GM21390 (cell line): ENCODE measurements around the gene PRDX5.

Source experiments
- ATAC-seq: cut with Tn5 transposase; IDR thresholded peaks from one replicate; pipeline ENCODE4 v1.9.1; 2021; ENCODE audit not compliant: unreplicated experiment

PRDX5 gene

DNA sequence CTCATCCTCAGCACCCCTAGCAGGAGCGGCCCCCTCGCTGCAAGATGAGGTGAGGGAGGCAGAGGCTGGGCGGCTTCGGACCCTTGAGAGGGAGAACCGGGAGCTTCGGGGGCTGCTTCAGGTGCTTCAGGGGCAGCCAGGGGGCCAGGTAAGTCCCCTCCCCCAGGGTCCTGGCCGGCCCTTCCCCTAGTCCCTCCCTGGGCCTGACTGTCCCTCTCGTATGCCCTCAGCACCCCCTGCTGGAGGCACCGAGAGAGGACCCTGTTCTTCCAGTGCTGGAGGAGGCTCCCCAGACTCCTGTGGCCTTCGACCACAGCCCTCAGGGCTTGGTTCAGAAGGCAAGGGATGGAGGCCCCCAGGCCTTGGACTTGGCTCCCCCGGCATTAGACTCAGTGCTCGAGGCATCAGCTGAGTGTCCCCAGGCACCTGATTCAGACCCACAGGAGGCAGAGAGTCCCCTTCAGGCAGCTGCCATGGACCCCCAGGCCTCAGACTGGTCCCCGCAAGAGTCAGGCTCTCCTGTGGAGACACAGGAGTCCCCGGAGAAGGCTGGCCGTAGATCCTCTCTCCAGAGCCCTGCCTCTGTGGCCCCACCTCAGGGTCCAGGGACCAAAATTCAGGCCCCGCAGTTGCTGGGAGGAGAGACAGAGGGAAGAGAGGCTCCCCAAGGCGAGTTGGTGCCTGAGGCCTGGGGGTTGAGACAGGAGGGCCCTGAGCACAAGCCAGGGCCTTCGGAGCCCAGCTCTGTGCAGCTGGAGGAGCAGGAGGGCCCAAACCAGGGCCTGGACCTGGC lies 26.0 kb downstream of the PRDX5 start:
- no peak for ATAC-seq

DNA sequence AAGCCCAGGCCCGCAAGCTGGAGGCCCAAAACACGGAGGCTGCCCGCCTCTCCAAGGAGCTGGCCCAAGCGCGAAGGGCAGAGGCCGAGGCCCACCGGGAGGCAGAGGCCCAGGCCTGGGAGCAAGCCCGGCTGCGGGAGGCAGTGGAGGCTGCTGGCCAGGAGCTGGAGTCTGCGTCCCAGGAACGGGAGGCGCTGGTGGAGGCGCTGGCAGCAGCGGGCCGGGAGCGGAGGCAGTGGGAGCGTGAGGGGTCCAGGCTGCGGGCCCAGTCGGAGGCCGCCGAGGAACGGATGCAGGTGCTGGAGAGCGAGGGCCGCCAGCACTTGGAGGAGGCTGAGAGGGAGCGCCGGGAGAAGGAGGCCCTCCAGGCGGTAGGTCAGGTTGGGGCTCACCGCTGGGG lies 26.9 kb downstream of the PRDX5 start:
- no peak for ATAC-seq

DNA sequence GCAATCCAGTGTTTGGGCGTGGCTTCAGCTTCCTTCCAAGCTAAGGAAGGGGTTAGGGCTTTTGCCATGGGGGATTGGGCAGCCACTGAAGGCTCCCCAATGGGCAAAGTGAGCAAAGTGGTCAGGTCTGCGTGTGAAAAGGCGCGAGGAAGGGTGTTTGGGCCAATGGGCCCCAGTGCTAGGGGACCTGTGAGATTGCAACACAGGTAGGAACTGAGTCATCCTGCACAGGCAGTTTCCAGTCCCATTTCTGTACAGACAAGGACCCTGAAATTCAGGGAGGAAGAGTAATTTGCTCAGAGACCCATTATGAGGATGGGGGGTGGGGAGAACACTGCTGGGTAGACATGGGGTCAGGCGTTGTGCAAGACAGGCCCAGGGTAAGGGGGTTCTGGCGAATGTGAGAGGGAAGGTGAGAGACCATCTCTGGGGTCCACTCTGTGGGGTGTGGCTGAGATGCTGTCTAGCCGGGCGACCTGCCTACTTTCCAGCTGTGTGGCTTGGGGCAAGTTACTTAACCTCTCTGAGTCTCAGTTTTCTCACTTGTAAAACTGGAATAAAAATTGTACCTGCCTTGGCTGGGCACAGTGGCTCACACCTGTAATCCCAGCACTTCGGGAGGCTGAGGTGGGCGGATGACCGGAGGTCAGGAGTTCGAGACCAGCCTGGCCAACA lies 29.4 kb downstream of the PRDX5 start:
- no peak for ATAC-seq

DNA sequence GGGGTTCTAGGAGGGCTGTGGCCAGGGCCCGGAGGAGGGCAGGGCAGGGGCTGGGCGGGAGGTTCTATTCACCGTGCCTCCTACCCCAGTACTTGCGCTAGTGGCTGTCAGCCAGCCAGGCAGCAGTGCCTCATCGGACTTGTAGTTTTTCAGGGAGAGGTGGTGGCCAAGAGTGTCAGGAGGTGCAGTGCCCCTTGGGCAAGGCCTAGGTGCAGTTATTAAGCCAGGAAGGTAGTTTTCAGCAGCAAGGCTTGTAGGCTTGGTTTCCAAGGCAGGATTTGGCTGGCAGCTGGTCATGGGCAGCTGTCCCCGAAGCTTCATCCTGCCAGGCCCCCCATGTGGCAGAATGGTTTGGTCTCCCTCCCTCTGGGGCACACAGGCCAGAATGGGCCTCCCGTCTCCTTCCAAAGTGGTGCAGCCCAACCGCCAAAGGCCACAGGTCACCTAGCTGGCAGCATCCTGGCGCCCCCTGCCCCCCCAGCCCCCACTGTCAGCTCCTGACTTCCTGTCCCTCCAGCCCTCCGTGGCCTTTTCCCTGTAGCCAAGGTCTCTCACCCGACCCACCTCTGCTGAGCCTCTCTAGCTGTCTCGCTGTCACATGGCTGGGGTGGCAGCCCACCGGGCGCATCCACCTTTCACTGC lies 30.6 kb downstream of the PRDX5 start:
- no peak for ATAC-seq

DNA sequence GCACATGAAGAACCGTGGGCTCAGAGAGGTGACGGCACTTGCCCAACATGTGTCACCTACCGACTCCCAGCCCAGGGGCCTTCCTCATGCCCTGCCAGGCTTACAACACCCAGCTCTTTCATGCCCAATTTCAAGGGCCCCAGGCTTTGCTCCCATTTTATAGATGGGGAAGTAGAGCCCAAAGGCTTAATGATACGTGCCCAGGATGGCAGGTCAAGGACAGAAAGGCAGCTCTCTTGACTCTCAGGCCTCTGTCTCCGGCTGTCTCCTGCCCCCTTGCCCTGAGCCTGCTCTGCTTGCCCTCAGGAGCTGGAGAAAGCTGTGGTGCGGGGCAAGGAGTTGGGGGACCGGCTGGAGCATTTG lies 31.1 kb downstream of the PRDX5 start:
- ATAC-seq: no peak

DNA sequence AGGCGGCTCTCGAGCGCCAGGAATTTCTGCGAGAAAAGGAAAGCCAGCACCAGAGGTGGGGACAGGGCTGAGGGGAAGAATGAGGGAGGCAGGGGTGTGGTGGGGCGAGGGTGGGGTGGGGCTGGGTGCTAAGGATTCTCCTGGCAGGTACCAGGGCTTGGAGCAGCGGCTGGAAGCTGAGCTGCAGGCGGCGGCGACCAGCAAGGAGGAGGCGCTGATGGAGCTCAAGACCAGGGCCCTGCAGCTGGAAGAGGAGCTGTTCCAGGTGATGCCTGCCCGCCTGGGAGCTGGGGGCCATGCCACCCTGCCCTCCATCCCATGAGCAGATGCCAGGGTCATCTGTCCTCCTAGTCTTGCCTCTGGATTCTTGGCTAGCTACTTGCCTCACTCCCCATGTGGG lies 31.5 kb downstream of the PRDX5 start:
- ATAC-seq: no peak

DNA sequence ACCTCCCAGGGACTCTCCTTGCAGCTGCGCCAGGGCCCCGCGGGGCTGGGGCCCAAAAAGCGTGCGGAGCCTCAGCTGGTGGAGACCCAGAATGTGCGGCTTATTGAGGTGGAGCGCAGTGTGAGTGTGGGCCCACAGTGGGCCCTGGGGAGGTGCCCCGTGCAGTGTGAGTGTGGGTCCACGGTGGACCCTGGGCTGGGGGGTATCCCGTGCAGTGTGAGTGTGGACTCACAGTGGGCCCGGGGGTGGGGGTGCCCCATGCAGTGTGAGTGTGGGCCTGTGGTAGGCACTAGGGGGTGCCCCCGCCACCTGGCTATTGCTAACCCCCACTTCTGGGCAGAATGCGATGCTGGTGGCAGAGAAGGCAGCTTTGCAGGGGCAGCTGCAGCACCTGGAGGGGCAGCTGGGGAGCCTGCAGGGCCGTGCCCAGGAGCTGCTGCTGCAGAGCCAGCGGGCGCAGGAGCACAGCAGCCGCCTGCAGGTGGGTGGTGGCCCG lies 33.3 kb downstream of the PRDX5 start:
- no peak for ATAC-seq

DNA sequence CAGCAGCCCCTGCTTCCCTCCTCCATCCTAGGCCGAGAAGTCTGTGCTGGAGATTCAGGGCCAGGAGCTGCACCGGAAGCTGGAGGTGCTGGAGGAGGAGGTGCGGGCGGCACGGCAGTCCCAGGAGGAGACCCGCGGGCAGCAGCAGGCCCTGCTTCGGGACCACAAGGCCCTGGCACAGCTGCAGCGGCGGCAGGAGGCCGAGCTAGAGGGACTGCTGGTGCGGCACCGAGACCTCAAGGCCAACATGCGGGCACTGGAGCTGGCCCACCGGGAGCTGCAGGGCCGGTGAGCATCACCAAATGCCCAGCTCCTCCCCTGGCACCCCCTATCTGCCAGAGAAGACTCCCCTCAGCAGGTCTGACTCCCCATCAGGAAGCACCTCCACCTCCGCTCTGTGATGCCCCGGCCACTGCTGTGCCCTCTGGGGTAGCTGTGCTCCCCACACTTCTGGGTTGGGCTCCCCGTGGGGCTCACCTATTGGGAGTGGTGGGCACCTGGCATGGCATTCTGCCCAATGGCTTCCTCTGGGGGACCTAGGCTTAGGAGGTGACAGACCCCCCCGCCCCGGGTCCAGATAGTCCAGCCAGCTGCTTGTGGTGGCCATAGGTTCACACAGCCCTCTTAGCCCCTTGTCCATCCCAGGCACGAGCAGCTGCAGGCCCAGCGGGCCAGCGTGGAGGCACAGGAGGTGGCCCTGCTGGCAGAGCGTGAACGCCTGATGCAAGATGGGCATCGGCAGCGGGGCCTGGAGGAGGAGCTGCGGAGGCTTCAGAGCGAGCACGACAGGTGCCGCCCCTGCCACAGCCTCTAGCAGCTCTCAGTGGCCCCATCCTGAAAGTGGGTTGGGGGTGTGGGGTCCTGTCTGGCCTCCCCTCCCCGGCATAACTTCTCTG lies 34.4 kb downstream of the PRDX5 start:
- ATAC-seq: no peak

DNA sequence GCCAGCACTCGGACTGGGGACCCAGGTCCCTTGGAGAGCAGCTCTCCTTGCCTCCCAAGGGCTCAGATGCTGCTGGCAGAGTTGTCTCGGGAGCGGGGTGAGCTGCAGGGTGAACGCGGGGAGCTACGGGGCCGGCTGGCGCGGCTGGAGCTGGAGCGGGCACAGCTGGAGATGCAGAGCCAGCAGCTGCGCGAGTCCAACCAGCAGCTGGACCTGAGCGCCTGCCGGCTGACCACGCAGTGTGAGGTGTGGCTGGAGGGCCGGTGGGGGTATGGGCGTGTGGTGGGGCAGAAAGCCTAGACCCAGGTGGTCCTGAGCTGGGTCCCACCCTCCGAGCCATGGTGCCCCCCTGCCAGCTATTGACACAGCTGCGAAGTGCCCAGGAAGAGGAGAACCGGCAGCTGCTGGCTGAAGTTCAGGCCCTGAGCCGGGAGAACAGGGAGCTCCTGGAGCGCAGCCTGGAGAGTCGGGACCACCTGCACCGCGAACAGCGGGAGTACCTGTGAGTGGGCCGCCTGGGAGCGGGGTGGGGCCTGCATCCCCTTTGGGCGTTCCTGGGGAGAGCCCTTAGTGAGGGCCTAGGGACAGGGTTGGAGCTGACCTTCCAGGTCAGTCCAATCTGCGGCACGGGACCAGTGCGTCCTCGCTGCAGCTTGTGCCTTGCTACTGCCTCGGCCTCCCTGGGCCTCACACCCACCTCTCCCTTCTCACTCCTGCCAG lies 35.2 kb downstream of the PRDX5 start:
- no peak for ATAC-seq

DNA sequence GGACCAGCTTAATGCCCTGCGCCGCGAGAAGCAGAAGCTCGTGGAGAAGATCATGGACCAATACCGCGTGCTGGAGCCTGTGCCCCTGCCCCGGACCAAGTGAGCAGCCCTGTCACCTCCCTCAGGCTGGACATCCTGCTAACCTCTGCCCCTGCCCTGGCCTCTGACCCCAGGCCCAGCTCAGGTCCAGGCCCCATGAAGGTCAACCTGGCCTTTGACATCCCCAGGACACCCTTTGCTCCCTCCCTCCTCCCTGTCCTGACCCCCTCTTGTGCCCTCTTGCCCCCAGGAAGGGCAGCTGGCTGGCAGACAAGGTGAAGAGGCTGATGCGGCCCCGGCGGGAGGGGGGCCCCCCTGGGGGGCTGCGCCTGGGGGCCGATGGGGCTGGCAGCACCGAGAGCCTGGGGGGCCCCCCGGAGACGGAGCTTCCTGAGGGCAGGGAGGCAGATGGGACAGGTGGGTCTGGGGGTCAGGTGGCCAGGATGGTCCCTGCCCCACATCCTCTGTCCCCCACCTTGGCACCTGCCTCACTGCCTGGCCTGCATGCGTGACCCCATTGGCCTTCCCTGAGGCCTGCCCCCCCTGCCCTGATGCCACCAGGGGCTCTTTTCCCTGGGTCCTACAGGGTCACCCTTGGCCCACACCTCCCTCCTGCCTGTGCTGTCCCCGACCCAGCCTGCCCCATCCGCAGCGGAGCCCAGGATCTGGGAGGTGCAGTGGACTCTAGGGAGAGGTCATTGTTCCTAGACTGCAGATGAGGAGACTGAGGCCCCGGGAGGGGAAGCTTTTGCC lies 36.0 kb downstream of the PRDX5 start:
- ATAC-seq: no peak

DNA sequence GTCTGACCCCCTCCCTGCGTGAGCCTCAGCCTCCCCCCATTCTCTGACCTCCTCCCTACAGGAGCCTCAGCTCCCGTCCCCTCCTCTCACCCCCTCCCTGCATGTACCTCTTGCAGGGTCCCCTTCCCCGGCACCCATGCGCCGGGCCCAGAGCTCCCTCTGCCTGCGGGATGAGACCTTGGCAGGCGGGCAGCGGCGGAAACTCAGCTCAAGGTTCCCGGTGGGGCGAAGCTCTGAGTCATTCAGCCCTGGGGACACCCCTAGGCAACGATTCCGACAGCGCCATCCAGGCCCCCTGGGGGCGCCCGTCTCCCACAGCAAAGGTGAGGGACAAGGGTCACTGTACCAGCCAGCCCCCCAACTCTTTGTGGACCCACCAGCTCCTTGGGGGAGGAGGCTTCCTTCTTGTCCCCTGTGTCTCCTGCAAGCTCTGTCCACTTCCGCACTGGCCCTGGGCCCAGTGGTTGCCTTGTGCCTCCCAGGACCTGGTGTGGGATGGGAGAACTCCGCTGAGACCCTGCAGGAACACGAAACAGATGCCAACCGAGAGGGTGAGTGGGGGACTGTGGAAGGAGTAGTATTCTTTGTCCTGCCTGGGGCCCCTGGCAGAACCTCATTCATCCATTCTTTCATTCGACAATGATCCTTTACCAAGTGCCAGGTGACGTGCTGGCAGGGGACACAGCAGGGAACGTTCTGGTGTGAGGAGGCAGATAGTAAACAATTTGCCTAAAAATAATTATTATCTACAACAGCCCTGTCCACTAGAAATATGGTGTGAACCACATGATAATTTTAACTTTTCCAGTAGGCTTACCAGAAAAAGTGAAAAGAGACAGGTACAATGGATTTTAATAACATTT lies 37.4 kb downstream of the PRDX5 start:
- ATAC-seq: no peak

DNA sequence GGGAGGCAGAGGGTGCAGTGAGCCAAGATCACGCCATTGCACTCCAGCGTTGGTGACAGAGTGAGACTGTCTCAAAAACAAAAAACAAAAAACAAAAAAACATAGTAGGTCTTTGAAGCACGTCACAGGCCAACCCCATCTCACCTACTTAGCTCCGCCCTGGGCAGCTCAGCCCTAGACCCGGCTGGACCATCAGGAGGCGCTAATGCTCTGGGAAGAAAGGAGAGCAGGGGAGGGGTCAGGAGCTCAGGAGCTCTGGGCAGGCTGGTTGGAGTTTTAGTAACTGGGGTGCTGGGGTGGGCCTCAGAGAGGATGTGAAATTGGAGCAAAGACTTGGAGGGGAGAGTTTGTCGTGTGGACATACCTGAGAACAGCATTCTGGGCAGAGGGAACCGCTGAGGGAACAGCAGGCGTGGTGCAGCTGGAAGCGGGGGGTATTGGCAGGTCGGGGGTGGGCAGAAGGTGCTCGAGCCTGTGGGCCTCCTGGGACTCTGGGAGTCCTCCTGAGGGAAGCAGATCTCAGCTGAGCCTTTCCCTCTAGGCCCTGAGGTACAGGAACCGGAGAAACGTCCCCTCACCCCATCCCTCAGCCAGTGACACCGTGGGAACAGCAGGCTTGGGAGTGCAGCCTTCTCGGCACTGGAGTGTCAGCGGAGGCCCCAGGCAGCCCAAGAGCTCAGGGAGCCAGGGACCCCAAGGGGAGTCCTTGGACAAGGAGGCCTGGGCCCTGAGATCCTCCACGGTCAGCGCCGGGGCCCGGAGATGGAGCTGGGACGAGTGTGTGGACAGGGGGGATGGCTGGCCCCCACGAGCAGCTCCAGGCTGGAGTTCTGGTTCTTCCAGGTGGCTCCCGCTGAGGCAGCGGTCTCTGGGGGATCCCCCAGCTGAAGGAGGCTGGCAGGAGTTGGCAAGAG lies 38.8 kb downstream of the PRDX5 start:
- no peak for ATAC-seq

DNA sequence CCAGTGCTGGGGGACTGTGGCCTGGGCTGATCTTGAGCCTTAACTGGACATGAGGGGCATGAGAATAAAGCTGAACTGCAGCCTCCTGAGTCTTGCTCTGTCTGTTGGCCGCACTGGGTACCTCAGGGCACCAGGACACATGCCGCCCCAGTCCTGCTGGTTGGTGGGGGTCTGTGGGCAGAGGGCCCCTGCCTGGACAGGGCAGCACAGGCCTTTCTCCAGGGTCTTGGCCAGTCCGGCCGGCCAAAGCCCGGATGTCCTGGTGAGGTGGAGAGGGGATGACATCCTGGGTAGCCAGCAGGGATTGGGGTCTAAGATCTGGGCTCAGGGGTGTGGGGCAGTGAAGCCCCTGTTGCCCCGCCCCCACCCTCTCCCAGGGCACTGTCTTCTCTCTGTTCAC lies 39.5 kb downstream of the PRDX5 start:
- no peak for ATAC-seq

DNA sequence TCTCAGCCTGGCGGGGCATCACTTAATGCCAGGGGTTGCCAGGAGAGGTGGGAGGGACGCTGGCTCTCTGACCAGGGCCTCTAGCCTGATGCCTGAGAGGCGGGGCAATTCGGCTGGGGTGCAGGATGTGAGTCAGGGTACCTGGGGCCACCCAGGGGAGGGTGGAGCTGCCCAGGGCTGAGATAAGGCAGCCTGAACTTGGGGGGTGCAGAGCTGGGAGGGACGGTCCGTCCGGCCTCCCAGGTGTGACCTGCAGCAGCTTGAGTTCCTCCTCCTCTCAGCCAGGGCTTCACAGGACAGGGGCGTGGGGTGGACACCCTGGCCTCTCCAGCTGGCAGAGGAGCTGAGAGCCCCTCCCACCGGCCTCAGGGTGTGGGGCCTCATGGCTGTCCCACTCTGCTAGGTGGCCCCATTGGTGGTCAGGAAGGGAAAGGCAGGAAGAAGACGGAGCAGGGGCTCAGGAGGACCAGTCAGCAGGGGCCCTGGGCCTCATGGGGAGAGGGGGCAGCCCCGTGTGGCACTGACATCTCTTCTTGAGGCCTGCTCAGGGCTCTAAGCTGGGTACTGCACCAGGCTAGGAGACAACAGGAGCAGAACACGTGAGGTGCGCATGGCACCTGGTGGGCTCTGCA lies 40.1 kb downstream of the PRDX5 start:
- ATAC-seq: no peak

DNA sequence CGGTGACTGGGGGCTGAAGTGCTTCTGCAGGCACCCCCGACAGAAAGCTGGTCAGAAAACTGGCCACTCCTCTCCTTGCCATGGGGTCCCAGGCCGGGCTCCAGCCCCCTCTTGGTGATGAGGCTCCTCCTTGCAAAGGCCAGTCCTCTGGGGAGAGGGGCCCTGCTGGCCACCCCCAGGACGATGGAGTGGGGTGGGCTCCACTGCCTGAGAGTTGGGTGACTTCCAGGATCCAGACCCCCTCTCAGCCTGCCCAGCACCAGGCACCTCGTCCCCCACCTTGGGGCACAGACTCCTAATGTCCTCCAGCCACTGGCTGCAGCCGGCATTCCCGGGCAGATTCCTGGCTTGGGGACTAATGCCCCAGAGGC lies 40.6 kb downstream of the PRDX5 start:
- no peak for ATAC-seq

DNA sequence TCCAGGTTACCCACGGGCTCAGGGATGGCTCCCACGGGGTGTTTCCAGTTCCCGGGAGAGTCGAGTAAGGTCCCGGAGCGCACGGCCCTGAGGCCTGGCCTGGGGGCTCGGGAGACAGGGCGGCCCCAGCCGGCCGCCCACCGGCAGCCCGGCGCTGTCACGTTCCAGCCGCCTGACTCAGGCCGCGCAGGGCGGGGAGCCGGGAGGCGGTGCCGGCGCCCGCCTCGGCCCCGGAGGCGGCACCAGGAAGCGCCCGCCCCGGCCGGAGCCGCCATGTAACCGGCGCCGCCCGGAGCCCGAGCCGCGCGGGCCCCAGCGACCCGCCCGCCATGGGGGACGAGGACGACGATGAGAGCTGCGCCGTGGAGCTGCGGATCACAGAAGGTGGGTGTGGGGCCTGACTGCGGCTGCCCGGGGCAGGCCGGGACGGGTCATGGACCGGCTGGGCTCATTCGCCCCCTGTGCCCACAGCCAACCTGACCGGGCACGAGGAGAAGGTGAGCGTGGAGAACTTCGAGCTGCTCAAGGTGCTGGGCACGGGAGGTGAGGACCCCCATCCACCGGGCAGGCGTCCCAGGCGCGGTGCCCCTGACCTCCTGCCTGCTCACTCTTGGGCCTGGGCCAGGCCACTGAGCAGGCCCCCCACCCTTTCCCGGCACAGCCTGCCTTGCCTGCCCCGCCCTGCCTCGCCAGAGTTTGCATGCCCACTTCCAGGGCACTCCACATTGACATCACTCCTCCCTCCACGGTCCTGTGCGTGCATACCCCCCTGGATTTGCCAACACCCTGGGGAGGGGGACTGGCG lies 41.2 kb downstream of the PRDX5 start, which contains the start of gene RPS6KA4:
Gene RPS6KA4 (plus strand): TSS at position 256 of the 805 bp plus-strand sequence. CDS start 74 bp downstream, at position 330.
- ATAC-seq: peak; percentile 48
